Measurements from ENCODE around the gene LCOR. TPM values are rescaled to one million over a fixed set of nuclear protein-coding genes. Genes with fewer than 3 reads are reported as not detected.
"Not testable (repeated sequence)": the region's sequence is repeated elsewhere in the genome, so short reads cannot be mapped to it uniquely, and the experiment has no call there.

The LCOR gene
- total RNA-seq, 4 donors from 2014 or later, result 47.2 to 86.4 (median 60.0) TPM

GRCh38 chr10:96843823-96844222, 11.7 kb downstream of the LCOR start:
- 90% methylated on average over 2 of the region's 2 CpGs for WGBS, 2 donors (ENCODE audit: low coverage in 1 of 2)

DNA sequence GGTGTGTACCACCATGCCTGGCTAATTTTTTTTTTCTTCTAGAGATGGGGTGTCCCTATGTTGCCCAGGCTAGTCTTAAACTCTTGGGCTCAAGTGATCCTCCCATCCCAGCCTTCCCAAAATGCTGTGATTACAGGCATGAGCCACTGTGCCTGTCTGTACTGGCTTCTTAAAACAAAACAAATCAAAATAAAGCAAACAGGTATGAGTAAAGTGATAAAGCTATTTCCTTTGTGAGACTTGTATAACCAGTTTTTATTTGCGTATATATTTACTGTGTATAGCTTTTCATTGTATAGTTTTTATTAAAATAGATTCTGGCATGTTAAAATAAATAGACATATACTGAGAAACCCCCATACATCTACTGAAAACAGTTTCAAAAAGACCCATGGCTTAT, 14.3 kb downstream of the LCOR start:
- 60 to 62% methylated on average over 1 of the region's 1 CpG for WGBS, 2 donors (ENCODE audit: low coverage in 1 of 2)
- intact Hi-C loops (cut with DNase I; ENCODE audit: low total_unique reads), result no loop called here
- H3K4me1 ChIP-seq, result peaks cover 9 to 49% (median 18%) of the 10 kb centered on the region in 4 donors
- H3K27ac ChIP-seq, result no peak overlapping the region
- H3K36me3 ChIP-seq, result no peaks in the 10 kb centered on the region
- H3K4me3 ChIP-seq, result no peak overlapping the region
- TF ChIP-seq POLR2A (IDR thresholded peaks at IDR 0.05), result no peak
- no peak for TF ChIP-seq POLR2AphosphoS5 (IDR thresholded peaks at IDR 0.05)
- TF ChIP-seq EP300 (IDR thresholded peaks at IDR 0.05; ENCODE audit: low read depth), result no peak
- no peak for TF ChIP-seq CTCF (IDR thresholded peaks at IDR 0.05)
- no peaks in the 10 kb centered on the region for H3K9me3 ChIP-seq
- in situ Hi-C loops (cut with MboI; ENCODE audit: low pct_ligation_motif_present in 1 of 4, low pct_unique_long_range_greater_than_20kb in 1 of 4, low sequenced_read_pairs in 3 of 4), result loop anchor here in 1 of 4 donors (25.0 kb wide), 1 partner anchor 209 kb away; no protein-coding TSS in a partner anchor
- no peaks in the 10 kb centered on the region for H3K27me3 ChIP-seq
- no peak for DNase-seq

More at GRCh38 chr10:96843823-96844222, 11.7 kb downstream of the LCOR start:
- intact Hi-C loops (cut with DNase I; ENCODE audit: low total_unique reads), result no loop called here
- Histone ChIP-seq H3K9me3 (no peaks in the 10 kb centered on the region), H3K27ac (no peak overlapping the region), H3K36me3 (no peaks in the 10 kb centered on the region), H3K4me1 (peaks cover 0 to 54% (median 18%) of the 10 kb centered on the region in 4 donors), H3K27me3 (no peaks in the 10 kb centered on the region), H3K4me3 (no peak overlapping the region)
- DNase-seq, result no peak
- no peak for TF ChIP-seq POLR2AphosphoS5 (IDR thresholded peaks at IDR 0.05)
- TF ChIP-seq CTCF (IDR thresholded peaks at IDR 0.05), result no peak
- TF ChIP-seq EP300 (IDR thresholded peaks at IDR 0.05; ENCODE audit: low read depth), result no peak
- TF ChIP-seq POLR2A (IDR thresholded peaks at IDR 0.05), result no peak
- in situ Hi-C loops (cut with MboI; ENCODE audit: low pct_ligation_motif_present in 1 of 4, low pct_unique_long_range_greater_than_20kb in 1 of 4, low sequenced_read_pairs in 3 of 4), result loop anchor here in 1 of 4 donors (25.0 kb wide), 1 partner anchor 207 kb away; no protein-coding TSS in a partner anchor

- intact Hi-C loops (cut with DNase I; ENCODE audit: low total_unique reads) (no loop called here), in situ Hi-C loops (cut with MboI; ENCODE audit: low pct_ligation_motif_present in 1 of 4, low pct_unique_long_range_greater_than_20kb in 1 of 4, low sequenced_read_pairs in 3 of 4) (loop anchor here in 1 of 4 donors (25.0 kb wide), 1 partner anchor 210 kb away; no protein-coding TSS in a partner anchor)
- Histone ChIP-seq H3K4me3 (no peak overlapping the region), H3K27me3 (no peaks in the 10 kb centered on the region), H3K36me3 (no peaks in the 10 kb centered on the region), H3K27ac (no peak overlapping the region), H3K9me3 (no peaks in the 10 kb centered on the region), H3K4me1 (peaks cover 9 to 45% (median 18%) of the 10 kb centered on the region in 4 donors)
- TF ChIP-seq POLR2AphosphoS5 (IDR thresholded peaks at IDR 0.05), result no peak
- DNase-seq, result no peak
- 85 to 100% methylated on average over 1 to 5 of the region's 5 CpGs for WGBS, 2 donors (ENCODE audit: low coverage in 1 of 2)
These were observed 14.8 kb downstream of the LCOR start for GRCh38 chr10:96846926-96847325.

GRCh38 chr10:96847356-96847755, 15.3 kb downstream of the LCOR start:
- H3K27ac ChIP-seq; H3K4me3 ChIP-seq; intact Hi-C loops (cut with DNase I; ENCODE audit: low total_unique reads); H3K27me3 ChIP-seq; DNase-seq; H3K9me3 ChIP-seq; H3K36me3 ChIP-seq: not testable (repeated sequence)
- WGBS, 2 donors (ENCODE audit: low coverage in 1 of 2), result 92 to 95% methylated on average over 12 of the region's 12 CpGs
- in situ Hi-C loops (cut with MboI; ENCODE audit: low pct_ligation_motif_present in 1 of 4, low pct_unique_long_range_greater_than_20kb in 1 of 4, low sequenced_read_pairs in 3 of 4), result loop anchor here in 1 of 4 donors (25.0 kb wide), 1 partner anchor 210 kb away; no protein-coding TSS in a partner anchor
- peaks cover 9 to 41% (median 16%) of the 10 kb centered on the region in 4 donors for H3K4me1 ChIP-seq

DNA sequence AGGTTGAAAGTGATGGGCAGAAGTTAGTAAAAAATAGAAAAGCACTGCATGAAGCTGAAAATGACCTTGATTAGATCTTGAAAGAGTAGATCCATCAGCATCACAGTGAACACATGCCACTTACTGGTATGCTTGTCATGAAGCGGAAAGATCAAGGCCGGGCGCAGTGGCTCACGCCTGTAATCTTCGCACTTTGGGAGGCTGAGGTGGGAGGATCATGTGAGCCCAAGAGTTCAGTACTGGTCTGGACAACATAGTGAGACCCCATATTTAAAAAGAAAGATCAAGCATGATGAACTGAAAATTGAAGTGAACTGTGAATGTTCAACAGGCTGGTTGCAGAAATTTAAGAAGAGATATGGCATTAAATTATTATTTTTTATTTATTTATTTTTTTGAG, 18.0 kb downstream of the LCOR start:
- intact Hi-C loops (cut with DNase I; ENCODE audit: low total_unique reads) (no loop called here), in situ Hi-C loops (cut with MboI; ENCODE audit: low pct_ligation_motif_present in 1 of 4, low pct_unique_long_range_greater_than_20kb in 1 of 4, low sequenced_read_pairs in 3 of 4) (loop anchor here in 1 of 4 donors (10.0 kb wide), 1 partner anchor 65 kb away; no protein-coding TSS in a partner anchor)
- Histone ChIP-seq H3K4me3 (no peak overlapping the region), H3K27me3 (no peaks in the 10 kb centered on the region), H3K9me3 (no peaks in the 10 kb centered on the region), H3K4me1 (peaks cover 6 to 20% (median 8%) of the 10 kb centered on the region in 4 donors), H3K27ac (peak overlapping the region in 3 of 4 donors; percentile 38 to 57 (median 52)), H3K36me3 (no peaks in the 10 kb centered on the region)
- WGBS, 2 donors (ENCODE audit: low coverage in 1 of 2), result 97% methylated on average over 5 of the region's 5 CpGs
- DNase-seq, result no peak
- TF ChIP-seq POLR2AphosphoS5 (IDR thresholded peaks at IDR 0.05), result no peak
